Measurements from ENCODE around the gene EXTL2.

EXTL2 gene

DNA sequence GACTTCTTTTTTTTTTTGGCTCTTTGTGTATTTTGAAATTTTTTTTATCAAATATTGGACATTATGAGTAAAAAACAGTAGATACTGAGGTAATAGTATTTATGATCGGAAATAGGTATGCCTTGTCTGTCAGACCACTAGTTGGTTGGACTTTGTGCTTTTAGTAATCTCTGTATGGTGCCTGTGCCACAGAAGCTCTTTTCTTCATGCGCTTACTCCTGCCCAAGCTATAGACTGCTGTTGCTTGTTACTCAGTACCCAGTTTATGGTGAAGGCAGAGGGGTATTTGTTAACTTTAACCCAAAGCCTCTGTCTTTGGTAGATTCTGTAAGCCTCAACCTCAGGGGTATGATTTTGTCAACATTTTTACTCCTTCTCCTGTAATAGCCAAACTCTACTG is 9.9 kb upstream of the EXTL2 start:
- no peak overlapping the region for H3K4me3 ChIP-seq (ENCODE audit: control insufficient read depth, low read depth, low read length)
- DNase-seq (ENCODE audit: low read depth) = no peak
- TF ChIP-seq, protein P1, sequence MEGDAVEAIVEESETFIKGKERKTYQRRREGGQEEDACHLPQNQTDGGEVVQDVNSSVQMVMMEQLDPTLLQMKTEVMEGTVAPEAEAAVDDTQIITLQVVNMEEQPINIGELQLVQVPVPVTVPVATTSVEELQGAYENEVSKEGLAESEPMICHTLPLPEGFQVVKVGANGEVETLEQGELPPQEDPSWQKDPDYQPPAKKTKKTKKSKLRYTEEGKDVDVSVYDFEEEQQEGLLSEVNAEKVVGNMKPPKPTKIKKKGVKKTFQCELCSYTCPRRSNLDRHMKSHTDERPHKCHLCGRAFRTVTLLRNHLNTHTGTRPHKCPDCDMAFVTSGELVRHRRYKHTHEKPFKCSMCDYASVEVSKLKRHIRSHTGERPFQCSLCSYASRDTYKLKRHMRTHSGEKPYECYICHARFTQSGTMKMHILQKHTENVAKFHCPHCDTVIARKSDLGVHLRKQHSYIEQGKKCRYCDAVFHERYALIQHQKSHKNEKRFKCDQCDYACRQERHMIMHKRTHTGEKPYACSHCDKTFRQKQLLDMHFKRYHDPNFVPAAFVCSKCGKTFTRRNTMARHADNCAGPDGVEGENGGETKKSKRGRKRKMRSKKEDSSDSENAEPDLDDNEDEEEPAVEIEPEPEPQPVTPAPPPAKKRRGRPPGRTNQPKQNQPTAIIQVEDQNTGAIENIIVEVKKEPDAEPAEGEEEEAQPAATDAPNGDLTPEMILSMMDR (IDR thresholded peaks at IDR 0.05; ENCODE audit: control insufficient read depth, insufficient read depth, low read depth, low read length, missing control alignments) = no peak

DNA sequence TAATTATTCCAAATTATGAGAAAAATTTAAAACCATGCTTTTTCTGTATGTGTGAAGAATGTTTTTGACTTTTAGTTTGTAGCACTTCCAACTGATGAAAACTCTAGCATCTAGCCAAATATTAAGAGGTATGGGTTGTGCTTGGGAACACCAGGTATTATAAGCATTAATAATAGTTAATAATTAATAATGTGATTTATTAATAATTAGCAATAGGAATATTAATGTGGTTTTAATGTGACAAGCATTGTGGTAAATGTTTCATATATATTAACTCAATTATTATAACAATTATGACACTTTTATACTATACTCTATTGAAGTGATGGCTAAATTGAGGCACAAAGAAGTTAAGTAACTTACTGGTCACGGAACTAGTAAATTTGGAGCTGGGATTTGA is 9.1 kb upstream of the EXTL2 start:
- DNase-seq (ENCODE audit: low read depth) = no peak
- H3K4me3 ChIP-seq (ENCODE audit: control insufficient read depth, low read depth, low read length) = no peak overlapping the region
- TF ChIP-seq, protein P1 (IDR thresholded peaks at IDR 0.05; ENCODE audit: control insufficient read depth, insufficient read depth, low read depth, low read length, missing control alignments) = no peak

DNA sequence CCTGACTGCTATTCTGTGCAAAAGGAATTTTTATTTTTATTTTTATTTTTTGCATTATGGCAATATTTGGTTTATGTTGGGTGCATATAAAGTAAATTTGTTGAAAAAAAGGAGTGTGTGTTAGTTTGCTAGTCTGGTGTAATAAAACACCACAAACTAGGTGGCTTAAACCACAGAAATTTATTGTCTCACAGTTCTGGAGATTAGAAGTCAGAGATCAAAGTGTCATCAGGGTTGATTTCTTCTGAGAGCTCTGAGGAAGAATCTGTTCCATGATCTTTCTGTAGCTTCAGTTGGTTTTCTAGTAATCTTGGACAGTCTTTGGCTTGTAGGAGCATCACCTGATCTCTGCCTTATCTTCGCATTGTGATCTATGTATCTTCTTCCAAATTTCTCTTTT is 7.7 kb upstream of the EXTL2 start:
- H3K4me3 ChIP-seq (ENCODE audit: control insufficient read depth, low read depth, low read length) = no peak overlapping the region
- TF ChIP-seq, protein P1 (IDR thresholded peaks at IDR 0.05; ENCODE audit: control insufficient read depth, insufficient read depth, low read depth, low read length, missing control alignments) = no peak
- no peak for DNase-seq (ENCODE audit: low read depth)

DNA sequence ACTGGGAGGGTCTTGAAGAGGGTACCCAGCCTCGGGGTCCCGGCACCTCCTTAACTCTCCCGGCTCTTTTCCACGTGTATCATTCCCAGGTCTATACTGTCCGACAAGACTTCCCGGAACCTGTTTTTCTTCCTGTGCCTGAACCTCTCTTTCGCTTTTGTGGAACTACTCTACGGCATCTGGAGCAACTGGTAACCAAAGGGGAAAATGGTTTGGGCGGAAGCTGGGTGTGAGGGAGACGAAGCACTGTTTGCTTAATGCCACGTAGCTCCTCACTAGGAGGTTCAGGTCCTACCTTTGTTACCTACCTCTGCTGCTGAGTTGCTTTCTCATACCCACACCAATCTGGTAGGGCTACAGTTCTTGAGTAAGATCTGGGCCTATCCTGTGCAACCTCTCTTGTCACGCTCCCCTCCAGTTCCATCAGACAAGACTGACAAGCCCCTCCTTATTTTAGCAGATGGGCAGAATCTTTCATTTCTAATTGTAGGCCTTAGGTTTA is 1.9 kb upstream of the EXTL2 start:
- H3K4me3 ChIP-seq (ENCODE audit: control insufficient read depth, low read depth, low read length) = peak overlapping the region; percentile 100
- TF ChIP-seq, protein P1 (IDR thresholded peaks at IDR 0.05; ENCODE audit: control insufficient read depth, insufficient read depth, low read depth, low read length, missing control alignments) = no peak
- DNase-seq (ENCODE audit: low read depth) = no peak

DNA sequence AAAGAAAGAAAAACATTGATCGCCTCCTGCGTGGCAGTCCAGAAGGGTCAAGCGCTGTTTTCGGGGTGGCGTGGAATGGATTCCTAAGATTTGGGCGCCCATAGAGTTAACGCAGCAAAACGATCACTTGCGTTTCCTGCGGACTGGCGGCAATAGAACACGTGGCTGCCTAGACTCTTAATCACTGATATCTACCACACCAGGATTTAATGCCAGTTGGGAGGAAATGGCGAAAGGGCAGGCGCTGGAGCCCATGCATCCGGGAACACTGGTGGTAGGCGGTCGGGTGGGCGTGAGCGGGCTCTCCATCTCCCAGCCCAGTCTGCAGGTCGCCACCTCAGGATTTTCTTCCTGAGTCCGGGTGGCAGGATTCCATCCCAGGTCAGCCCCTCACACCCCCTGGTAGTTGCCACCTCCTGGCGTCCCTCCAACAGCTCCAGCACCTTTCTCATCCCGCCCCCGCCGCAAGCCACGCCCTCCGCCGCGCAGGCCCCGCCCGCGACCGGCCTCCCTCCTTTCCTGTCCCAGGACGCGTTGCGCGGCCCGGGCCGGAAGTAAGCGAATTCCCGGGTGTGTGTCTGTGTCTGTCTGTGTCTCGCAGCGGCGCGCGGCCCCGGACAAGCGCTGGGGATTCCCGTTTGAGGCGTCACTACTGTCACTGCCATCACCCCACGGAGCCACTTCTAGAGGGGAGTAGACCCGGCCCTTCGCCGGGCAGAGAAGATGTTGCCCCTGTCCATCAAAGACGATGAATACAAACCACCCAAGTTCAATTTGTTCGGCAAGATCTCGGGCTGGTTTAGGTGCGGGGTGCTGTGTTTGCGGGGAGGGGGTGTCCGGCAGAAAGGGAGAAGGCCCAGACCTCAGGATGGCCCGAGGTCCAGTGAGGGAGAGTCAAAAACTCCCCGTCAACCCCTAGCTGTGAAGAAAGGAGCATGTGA is 1.2 kb upstream of the EXTL2 start, which contains the start of gene SLC30A7:
Gene SLC30A7 (plus strand): TSS at position 551 of the 941 bp plus-strand sequence. CDS start 173 bp downstream, at position 724.
- TF ChIP-seq, protein P1 (IDR thresholded peaks at IDR 0.05; ENCODE audit: control insufficient read depth, insufficient read depth, low read depth, low read length, missing control alignments) = no peak
- DNase-seq (ENCODE audit: low read depth) = peak; percentile 49
- peak within 1 kb of the TSS; percentile 100 for H3K4me3 ChIP-seq (ENCODE audit: control insufficient read depth, low read depth, low read length)

DNA sequence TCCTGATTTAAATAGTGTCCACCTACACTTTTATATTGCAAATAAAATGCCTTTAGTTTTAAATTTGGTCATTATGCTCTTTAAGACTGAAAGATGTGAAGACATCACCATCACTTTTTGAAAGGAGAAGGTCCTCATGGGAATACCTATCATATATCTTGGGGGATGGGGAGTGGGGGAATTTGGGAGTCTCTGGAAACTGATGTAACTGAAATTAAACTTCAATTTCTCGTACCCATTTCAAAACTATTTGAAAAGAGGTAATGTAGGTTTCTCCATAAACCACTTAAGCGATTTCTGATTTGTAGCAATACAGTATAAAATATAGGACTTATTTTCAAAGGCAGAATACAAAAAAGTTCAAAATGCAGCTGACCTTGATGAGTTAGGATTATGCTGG is 924 bp downstream of the EXTL2 start:
- H3K4me3 ChIP-seq (ENCODE audit: control insufficient read depth, low read depth, low read length) = peak overlapping the region; percentile 100
- TF ChIP-seq, protein P1 (IDR thresholded peaks at IDR 0.05; ENCODE audit: control insufficient read depth, insufficient read depth, low read depth, low read length, missing control alignments) = no peak
- no peak for DNase-seq (ENCODE audit: low read depth)
